SK-N-SH (cell line): ENCODE results near the gene MSANTD7. TPM values are rescaled to one million over a fixed set of nuclear protein-coding genes. Genes with fewer than 3 reads are reported as not detected.

ENCODE experiments used
- CTCF ChIA-PET: fragments of 300-600, 350-600 bp; formaldehyde crosslinking; extraction: SDS; loops from one replicate; lab custom pipeline; 2021; lab: Yijun Ruan, JAX
- POLR2A ChIA-PET: fragments of 350-600 bp; sonication (Branson Sonifier 250); formaldehyde crosslinking; extraction: SDS; loops from one replicate; lab custom pipeline; 2020; ENCODE audit warnings: antibody characterized with exemption, inconsistent platforms; lab: Yijun Ruan, JAX
- DNase-seq: peaks from one replicate; pipeline ENCODE4 v3.0.0; 2012
- H2AFZ ChIP-seq: fragments of 200-600 bp; sonication (generic); 2 replicates; pipeline ENCODE4 v1.8.1; 2016; ENCODE audit warnings: antibody characterized with exemption, mild to moderate bottlenecking, low read depth
- H3F3A ChIP-seq: fragments of 200-600 bp; sonication (generic); replicated peaks from 2 replicates; pipeline ENCODE3; 2016; ENCODE audit warnings: antibody characterized with exemption, mild to moderate bottlenecking; ENCODE audit not compliant: insufficient read depth
- H3K27ac ChIP-seq, 2 experiments: fragments of 200-500 bp in 1 of 2; fragments of 200-600 bp in 1 of 2; sonication (Bioruptor generic) in 1 of 2; sonication (generic), shearing (Covaris generic) in 1 of 2; 2 replicates each; pipeline versions ENCODE4 v1.5.1 to v1.6.1; 2014 to 2016; ENCODE audit warnings: low read depth in 2 of 2, inconsistent platforms in 1 of 2, low read length in 1 of 2, mild to moderate bottlenecking in 1 of 2, mixed read lengths in 1 of 2
- H3K27me3 ChIP-seq: fragments of 200-600 bp; sonication (generic), shearing (Covaris generic); 2 replicates; pipeline ENCODE4 v1.6.1; 2016; ENCODE audit warnings: mixed run types; ENCODE audit not compliant: insufficient read depth
- H3K36me3 ChIP-seq, 2 experiments: fragments of 200-500 bp in 1 of 2; fragments of 200-600 bp in 1 of 2; sonication (Bioruptor generic) in 1 of 2; sonication (generic) in 1 of 2; replicated peaks in 1 of 2; 2 replicates each; pipeline versions ENCODE3 to v1.5.1; 2014 to 2016; ENCODE audit warnings: low read length in 1 of 2, mild to moderate bottlenecking in 1 of 2; ENCODE audit not compliant: insufficient read depth in 2 of 2, control insufficient read depth in 1 of 2
- H3K4me1 ChIP-seq, 2 experiments: fragments of 200-500 bp in 1 of 2; fragments of 200-600 bp in 1 of 2; sonication (Bioruptor generic) in 1 of 2; sonication (generic), shearing (Covaris generic) in 1 of 2; 2 replicates each; pipeline versions ENCODE4 v1.5.1 to v1.6.1; 2014 to 2016; ENCODE audit warnings: low read depth in 1 of 2, low read length in 1 of 2, mixed run types in 1 of 2; ENCODE audit not compliant: insufficient read depth in 2 of 2, control insufficient read depth in 1 of 2
- H3K4me2 ChIP-seq: fragments of 200-600 bp; sonication (generic), shearing (Covaris generic); 2 replicates; pipeline ENCODE4 v1.6.1; 2017; ENCODE audit warnings: mixed run types
- H3K4me3 ChIP-seq, 2 experiments: fragments of 200-500 bp in 1 of 2; fragments of 200-600 bp in 1 of 2; sonication (Bioruptor generic) in 1 of 2; sonication (generic), shearing (Covaris generic) in 1 of 2; 2 replicates each; pipeline versions ENCODE4 v1.5.1 to v1.8.1; 2014 to 2016; ENCODE audit warnings: low read depth in 2 of 2, inconsistent platforms in 1 of 2, low read length in 1 of 2, mild to moderate bottlenecking in 1 of 2, mixed read lengths in 1 of 2, moderate library complexity in 1 of 2
- H3K79me2 ChIP-seq: fragments of 200-600 bp; sonication (generic); 2 replicates; pipeline ENCODE4 v1.8.1; 2017; ENCODE audit warnings: mild to moderate bottlenecking; ENCODE audit not compliant: insufficient read depth
- H3K9ac ChIP-seq: fragments of 200-600 bp; sonication (generic); 2 replicates; pipeline ENCODE4 v1.6.1; 2017; ENCODE audit warnings: mixed run types
- H3K9me2 ChIP-seq: fragments of 200-600 bp; sonication (generic); 2 replicates; pipeline ENCODE4 v1.6.1; 2017; ENCODE audit warnings: mixed run types
- H3K9me3 ChIP-seq: fragments of 200-600 bp; sonication (generic); 2 replicates; pipeline ENCODE4 v1.6.1; 2017; ENCODE audit warnings: mixed run types, mild to moderate bottlenecking, moderate library complexity
- H4K20me1 ChIP-seq: fragments of 200-600 bp; sonication (generic); 2 replicates; pipeline ENCODE4 v1.6.1; 2017; ENCODE audit warnings: mild to moderate bottlenecking, mixed run types; ENCODE audit not compliant: insufficient read depth
- CHD2 ChIP-seq: fragments of 150-350 bp; IDR thresholded peaks from 2 replicates; pipeline ENCODE4 v1.6.1; 2018; ENCODE audit warnings: low read length; ENCODE audit not compliant: partially characterized antibody
- EP300 ChIP-seq, 2 experiments: IDR thresholded peaks; 2 replicates each; pipeline versions ENCODE4 v1.4.0 to v1.6.1; 2012; ENCODE audit warnings: borderline replicate concordance in 1 of 2, low read depth in 1 of 2, low read length in 1 of 2
- EZH2phosphoT487 ChIP-seq: fragments of 200-600 bp; sonication (generic); IDR thresholded peaks from 2 replicates; pipeline ENCODE4 v1.6.1; 2017; ENCODE audit warnings: low read depth, mixed run types, mild to moderate bottlenecking, antibody characterized with exemption, moderate library complexity, borderline replicate concordance
- FOXM1 ChIP-seq: IDR thresholded peaks from 2 replicates; pipeline ENCODE4 v1.4.0; 2012; ENCODE audit warnings: low read depth, mild to moderate bottlenecking
- MEF2A ChIP-seq: IDR thresholded peaks from 2 replicates; pipeline ENCODE4 v1.4.0; 2012; ENCODE audit warnings: low read depth, borderline replicate concordance
- MXI1 ChIP-seq: IDR thresholded peaks from 2 replicates; pipeline ENCODE4 v1.6.1; 2012; ENCODE audit warnings: mild to moderate bottlenecking, low read depth, low read length, improper control_type of control experiment
- NFIC ChIP-seq: IDR thresholded peaks from 2 replicates; pipeline ENCODE4 v1.4.0; 2012; ENCODE audit warnings: borderline replicate concordance
- NRF1 ChIP-seq: IDR thresholded peaks from 2 replicates; pipeline ENCODE4 v1.6.1; 2012; ENCODE audit warnings: low read depth, mild to moderate bottlenecking, low read length
- POLR2AphosphoS5 ChIP-seq: IDR thresholded peaks from 2 replicates; pipeline ENCODE4 v1.6.1; 2012; ENCODE audit warnings: low read depth, low read length
- RAD21 ChIP-seq: IDR thresholded peaks from 2 replicates; pipeline ENCODE4 v1.6.1; 2012; ENCODE audit warnings: mild to moderate bottlenecking, low read length
- RCOR1 ChIP-seq: fragments of 150-350 bp; IDR thresholded peaks from 2 replicates; pipeline ENCODE4 v1.6.1; 2017; ENCODE audit warnings: antibody characterized with exemption, low read length
- REST ChIP-seq: IDR thresholded peaks from 2 replicates; pipeline ENCODE4 v1.6.1; 2012; ENCODE audit warnings: mild to moderate bottlenecking, low read depth, low read length, moderate library complexity
- RFX5 ChIP-seq: IDR thresholded peaks from 2 replicates; pipeline ENCODE4 v1.6.1; 2012; ENCODE audit warnings: mild to moderate bottlenecking, improper control_type of control experiment, low read length
- SIN3A ChIP-seq: IDR thresholded peaks from 2 replicates; pipeline ENCODE4 v1.6.1; 2012; ENCODE audit warnings: low read depth, mild to moderate bottlenecking, low read length, moderate library complexity, borderline replicate concordance
- TAF1 ChIP-seq: IDR thresholded peaks from 2 replicates; pipeline ENCODE4 v1.6.1; 2012; ENCODE audit warnings: low read depth, mild to moderate bottlenecking, low read length, moderate library complexity, borderline replicate concordance
- TEAD4 ChIP-seq: IDR thresholded peaks from 2 replicates; pipeline ENCODE4 v1.4.0; 2012; ENCODE audit warnings: mild to moderate bottlenecking, borderline replicate concordance; ENCODE audit not compliant: insufficient read depth
- USF2 ChIP-seq: fragments of 150-350 bp; IDR thresholded peaks from 2 replicates; pipeline ENCODE4 v1.6.1; 2017; ENCODE audit warnings: antibody characterized with exemption, low read length, low read depth, borderline replicate concordance
- YY1 ChIP-seq: IDR thresholded peaks from 2 replicates; pipeline ENCODE4 v1.4.0; 2012; ENCODE audit warnings: low read depth, mild to moderate bottlenecking
- ZBTB33 ChIP-seq: IDR thresholded peaks from 2 replicates; pipeline ENCODE4 v1.4.0; 2012; ENCODE audit warnings: low read depth, borderline replicate concordance
- WGBS: methylation state at CpG from one replicate; pipeline ENCODE4 v1.1.6; 2017; ENCODE audit warnings: low lambda C conversion rate; 5-methylcytosine and 5-hydroxymethylcytosine counted together
- polyA plus RNA-seq, 3 experiments: library from polyadenylated mRNA; depleted of rRNA; stranded (reverse); fragments of >200 nt; gene quantifications; 2 replicates each; pipeline ENCODE4 v1.2.3, GENCODE V29; 2012
- TF ChIP-seq, protein P1 (sequence below): IDR thresholded peaks from 2 replicates; pipeline ENCODE4; 2012

MSANTD7 gene
- polyA plus RNA-seq, 1 of the 3 experiments (the other 2 are of a cell fraction): 3.2 TPM

- DNase-seq: no peak
- no peaks in the 10 kb centered on the region for H3K27me3 ChIP-seq
- 74% methylated on average over 9 of the region's 9 CpGs for WGBS
- H3K9me2 ChIP-seq: no peaks in the 10 kb centered on the region
- H3K79me2 ChIP-seq: no peaks in the 10 kb centered on the region
- H3K4me1 ChIP-seq: no peaks in the 10 kb centered on the region
- no peak overlapping the region for H3K4me3 ChIP-seq
- CTCF ChIA-PET: interaction anchor here (0.8 to 3.3 kb wide), 4 partner anchors 10 to 312 kb away, joined by 3 to 13 read pairs (median 6); no protein-coding TSS in a partner anchor
- no peak for TF ChIP-seq NRF1
- TF ChIP-seq, protein P1, sequence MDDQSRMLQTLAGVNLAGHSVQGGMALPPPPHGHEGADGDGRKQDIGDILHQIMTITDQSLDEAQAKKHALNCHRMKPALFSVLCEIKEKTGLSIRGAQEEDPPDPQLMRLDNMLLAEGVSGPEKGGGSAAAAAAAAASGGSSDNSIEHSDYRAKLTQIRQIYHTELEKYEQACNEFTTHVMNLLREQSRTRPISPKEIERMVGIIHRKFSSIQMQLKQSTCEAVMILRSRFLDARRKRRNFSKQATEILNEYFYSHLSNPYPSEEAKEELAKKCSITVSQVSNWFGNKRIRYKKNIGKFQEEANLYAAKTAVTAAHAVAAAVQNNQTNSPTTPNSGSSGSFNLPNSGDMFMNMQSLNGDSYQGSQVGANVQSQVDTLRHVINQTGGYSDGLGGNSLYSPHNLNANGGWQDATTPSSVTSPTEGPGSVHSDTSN: no peak
- no peak for TF ChIP-seq CHD2
- TF ChIP-seq TEAD4: no peak
- TF ChIP-seq YY1: no peak
- no peak for TF ChIP-seq USF2
- no peak for TF ChIP-seq REST
- no peak for TF ChIP-seq RFX5
- TF ChIP-seq MEF2A: no peak
- TF ChIP-seq MXI1: no peak
- no peak for TF ChIP-seq FOXM1
- no peak for TF ChIP-seq POLR2AphosphoS5
- TF ChIP-seq SIN3A: no peak
- no peak for TF ChIP-seq TAF1
- TF ChIP-seq RCOR1: no peak
- no peak for TF ChIP-seq EZH2phosphoT487
- TF ChIP-seq EP300 (IDR thresholded peaks at IDR 0.05; ENCODE audit: borderline replicate concordance in 1 of 2, low read depth in 1 of 2, low read length in 1 of 2): no peak
- no peak for TF ChIP-seq ZBTB33
- no peak for TF ChIP-seq NFIC
- TF ChIP-seq RAD21: no peak
- TF ChIP-seq, all 33 proteins: peak for 0
- Histone ChIP-seq H3F3A (no peaks in the 10 kb centered on the region), H3K27ac (no peak overlapping the region), H3K9ac (no peak overlapping the region), H4K20me1 (no peaks in the 10 kb centered on the region), H3K9me3 (no peaks in the 10 kb centered on the region), H3K36me3 (no peaks in the 10 kb centered on the region), H3K4me2 (no peak overlapping the region), H2AFZ (no peak overlapping the region)
- POLR2A ChIA-PET: no interaction called here
Observed at GRCh38 chr10:14810969-14811953, 26.8 kb upstream of the MSANTD7 start.
